Measurements from ENCODE around the gene ADISSP.

GRCh38 chr20:3727401-3728021 lies 40.0 kb downstream of the ADISSP start:
- TF ChIP-seq POLR2A (IDR thresholded peaks at IDR 0.05): no peak
- TF ChIP-seq EP300 (IDR thresholded peaks at IDR 0.05): no peak

Measured in gastroesophageal sphincter (tissue), 2 donors.